ENCODE results near the gene LPO.

Gene LPO

GRCh38 chr17:58303971-58304749 is 65.8 kb downstream of the LPO start:
- DNase-seq (ENCODE audit: low read depth) = peak; percentile 51
- TF ChIP-seq CTCF (IDR thresholded peaks at IDR 0.05; ENCODE audit: insufficient read depth, low read depth, low read length, missing control alignments) = peak; percentile 82
- H3K4me3 ChIP-seq (ENCODE audit: low read length) = no peak overlapping the region

GRCh38 chr17:58304750-58305486 is 66.5 kb downstream of the LPO start:
- no peak for TF ChIP-seq CTCF (IDR thresholded peaks at IDR 0.05; ENCODE audit: insufficient read depth, low read depth, low read length, missing control alignments)
- no peak for DNase-seq (ENCODE audit: low read depth)
- no peak overlapping the region for H3K4me3 ChIP-seq (ENCODE audit: low read length)

GRCh38 chr17:58305626-58306025 is 67.2 kb downstream of the LPO start:
- H3K4me3 ChIP-seq (ENCODE audit: low read length) = no peak overlapping the region
- DNase-seq (ENCODE audit: low read depth) = no peak
- no peak for TF ChIP-seq CTCF (IDR thresholded peaks at IDR 0.05; ENCODE audit: insufficient read depth, low read depth, low read length, missing control alignments)

GRCh38 chr17:58306131-58306951 is 68.0 kb downstream of the LPO start:
- no peak for DNase-seq (ENCODE audit: low read depth)
- TF ChIP-seq CTCF (IDR thresholded peaks at IDR 0.05; ENCODE audit: insufficient read depth, low read depth, low read length, missing control alignments) = no peak
- no peak overlapping the region for H3K4me3 ChIP-seq (ENCODE audit: low read length)

GRCh38 chr17:58307468-58308172 is 69.2 kb downstream of the LPO start:
- no peak for DNase-seq (ENCODE audit: low read depth)
- H3K4me3 ChIP-seq (ENCODE audit: low read length) = no peak overlapping the region
- no peak for TF ChIP-seq CTCF (IDR thresholded peaks at IDR 0.05; ENCODE audit: insufficient read depth, low read depth, low read length, missing control alignments)

GRCh38 chr17:58308173-58308984 is 70.0 kb downstream of the LPO start:
- no peak for TF ChIP-seq CTCF (IDR thresholded peaks at IDR 0.05; ENCODE audit: insufficient read depth, low read depth, low read length, missing control alignments)
- no peak for DNase-seq (ENCODE audit: low read depth)
- no peak overlapping the region for H3K4me3 ChIP-seq (ENCODE audit: low read length)

Data from epithelial cell of esophagus (primary cell).